Tibial nerve (tissue), 4 donors: ENCODE measurements around the gene SNCA.

Source experiments
- CTCF ChIP-seq, 5 experiments: fragments of 200-600 bp in 3 of 5; fragments of 450-650 bp in 2 of 5; sonication (generic) in 3 of 5; IDR thresholded peaks; one replicate each; pipeline ENCODE4 v1.5.1; 2016 to 2019; ENCODE audit warnings: antibody characterized with exemption in 5 of 5, mild to moderate bottlenecking in 3 of 5, moderate library complexity in 2 of 5
- EP300 ChIP-seq, 2 donors: sonication (generic); formaldehyde crosslinking; IDR thresholded peaks; one replicate each; pipeline ENCODE4 v1.6.1; 2017; ENCODE audit warnings: antibody characterized with exemption in 2 of 2, mild to moderate bottlenecking in 1 of 2
- POLR2A ChIP-seq, 2 donors: fragments of 450-650 bp; IDR thresholded peaks; one replicate each; pipeline ENCODE4 v1.6.1; 2017; ENCODE audit warnings: antibody characterized with exemption in 2 of 2, mild to moderate bottlenecking in 2 of 2, moderate library complexity in 2 of 2

- TF ChIP-seq CTCF (IDR thresholded peaks at IDR 0.05) (no peak), EP300 (IDR thresholded peaks at IDR 0.05) (no peak), POLR2A (IDR thresholded peaks at IDR 0.05) (no peak)
These were observed 77.5 kb downstream of the SNCA start for GRCh38 chr4:89759426-89759825.
